Parathyroid adenoma (tissue), 2 donors: ENCODE data around the gene ACO2.
"Not testable (repeated sequence)": the region's sequence is repeated elsewhere in the genome, so short reads cannot be mapped to it uniquely, and the experiment has no call there.

Experiments used
- H2AFZ ChIP-seq: fragments of 300-600 bp; sonication (generic); one replicate; pipeline ENCODE4 v1.7.0; 2017; ENCODE audit warnings: antibody characterized with exemption, mild to moderate bottlenecking
- H3K27ac ChIP-seq: fragments of 300-600 bp; sonication (generic); one replicate; pipeline ENCODE4 v1.7.0; 2017
- H3K27me3 ChIP-seq: fragments of 300-600 bp; sonication (generic); one replicate; pipeline ENCODE4 v1.7.0; 2017; ENCODE audit warnings: low read length; ENCODE audit not compliant: control insufficient read depth, insufficient read depth
- H3K36me3 ChIP-seq: fragments of 300-600 bp; sonication (generic); one replicate; pipeline ENCODE4 v1.7.0; 2017; ENCODE audit warnings: low read length; ENCODE audit not compliant: control insufficient read depth, insufficient read depth
- H3K4me1 ChIP-seq: fragments of 300-600 bp; sonication (generic); one replicate; pipeline ENCODE4 v1.7.0; 2017; ENCODE audit warnings: control low read depth
- H3K4me2 ChIP-seq: fragments of 300-600 bp; sonication (generic); one replicate; pipeline ENCODE4 v1.7.0; 2017; ENCODE audit warnings: low read length
- H3K4me3 ChIP-seq: fragments of 300-600 bp; sonication (generic); one replicate; pipeline ENCODE4 v1.7.0; 2017; ENCODE audit warnings: low read depth, low read length
- H3K79me2 ChIP-seq: fragments of 300-600 bp; sonication (generic); one replicate; pipeline ENCODE4 v1.7.0; 2017; ENCODE audit warnings: control low read depth
- H3K9ac ChIP-seq: fragments of 300-600 bp; sonication (generic); one replicate; pipeline ENCODE4 v1.7.0; 2017; ENCODE audit warnings: mild to moderate bottlenecking
- H3K9me3 ChIP-seq: fragments of 300-600 bp; sonication (generic); one replicate; pipeline ENCODE4 v1.7.0; 2017; ENCODE audit warnings: low read length; ENCODE audit not compliant: control insufficient read depth
- TF ChIP-seq, protein P1 (sequence below): fragments of 300-600 bp; sonication (generic); IDR thresholded peaks from one replicate; pipeline ENCODE4 v1.7.0; 2017; ENCODE audit warnings: antibody characterized with exemption, mild to moderate bottlenecking
- donor health status: primary hyperparathyroidism.

Gene ACO2

DNA sequence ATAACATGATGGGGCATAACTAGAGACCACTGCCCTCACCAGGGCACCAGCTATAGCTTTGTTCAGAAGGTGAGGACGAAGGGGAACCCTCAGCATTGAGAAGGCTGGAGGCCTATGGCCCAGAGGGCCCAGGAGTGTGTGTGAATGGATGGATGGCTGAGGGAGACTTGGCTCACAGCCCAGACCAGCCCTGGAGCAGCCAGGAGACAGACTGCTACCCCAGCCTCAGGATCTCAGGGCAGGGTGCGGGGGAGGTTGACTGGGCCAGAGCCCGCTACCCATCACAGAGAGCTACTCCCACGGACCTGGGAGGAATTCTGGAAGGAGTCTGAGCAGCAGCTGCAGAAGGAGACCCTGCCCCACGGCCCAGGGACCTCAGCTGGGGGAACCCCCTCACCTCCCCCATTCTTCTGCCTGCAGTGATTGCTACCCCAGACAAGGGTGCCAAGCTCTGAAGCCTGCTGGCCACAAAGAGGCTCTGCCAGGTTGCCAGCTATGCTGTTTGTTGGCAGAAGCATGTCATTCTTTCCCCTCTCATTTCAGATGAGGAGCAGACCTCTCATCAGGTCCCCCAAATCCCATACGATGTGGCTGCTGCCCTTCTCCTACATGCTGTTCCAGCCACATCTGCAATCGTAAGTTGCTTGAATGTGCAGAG lies 86.5 kb downstream of the ACO2 start:
- TF ChIP-seq, protein P1, sequence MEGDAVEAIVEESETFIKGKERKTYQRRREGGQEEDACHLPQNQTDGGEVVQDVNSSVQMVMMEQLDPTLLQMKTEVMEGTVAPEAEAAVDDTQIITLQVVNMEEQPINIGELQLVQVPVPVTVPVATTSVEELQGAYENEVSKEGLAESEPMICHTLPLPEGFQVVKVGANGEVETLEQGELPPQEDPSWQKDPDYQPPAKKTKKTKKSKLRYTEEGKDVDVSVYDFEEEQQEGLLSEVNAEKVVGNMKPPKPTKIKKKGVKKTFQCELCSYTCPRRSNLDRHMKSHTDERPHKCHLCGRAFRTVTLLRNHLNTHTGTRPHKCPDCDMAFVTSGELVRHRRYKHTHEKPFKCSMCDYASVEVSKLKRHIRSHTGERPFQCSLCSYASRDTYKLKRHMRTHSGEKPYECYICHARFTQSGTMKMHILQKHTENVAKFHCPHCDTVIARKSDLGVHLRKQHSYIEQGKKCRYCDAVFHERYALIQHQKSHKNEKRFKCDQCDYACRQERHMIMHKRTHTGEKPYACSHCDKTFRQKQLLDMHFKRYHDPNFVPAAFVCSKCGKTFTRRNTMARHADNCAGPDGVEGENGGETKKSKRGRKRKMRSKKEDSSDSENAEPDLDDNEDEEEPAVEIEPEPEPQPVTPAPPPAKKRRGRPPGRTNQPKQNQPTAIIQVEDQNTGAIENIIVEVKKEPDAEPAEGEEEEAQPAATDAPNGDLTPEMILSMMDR, result no peak
- Histone ChIP-seq H3K36me3 (no peaks in the 10 kb centered on the region), H3K27me3 (no peaks in the 10 kb centered on the region), H3K9me3 (no peaks in the 10 kb centered on the region), H3K79me2 (no peaks in the 10 kb centered on the region), H3K4me3 (no peak overlapping the region), H3K9ac (no peak overlapping the region), H3K27ac (no peak overlapping the region), H2AFZ (no peak overlapping the region), H3K4me2 (no peak overlapping the region), H3K4me1 (no peaks in the 10 kb centered on the region)

DNA sequence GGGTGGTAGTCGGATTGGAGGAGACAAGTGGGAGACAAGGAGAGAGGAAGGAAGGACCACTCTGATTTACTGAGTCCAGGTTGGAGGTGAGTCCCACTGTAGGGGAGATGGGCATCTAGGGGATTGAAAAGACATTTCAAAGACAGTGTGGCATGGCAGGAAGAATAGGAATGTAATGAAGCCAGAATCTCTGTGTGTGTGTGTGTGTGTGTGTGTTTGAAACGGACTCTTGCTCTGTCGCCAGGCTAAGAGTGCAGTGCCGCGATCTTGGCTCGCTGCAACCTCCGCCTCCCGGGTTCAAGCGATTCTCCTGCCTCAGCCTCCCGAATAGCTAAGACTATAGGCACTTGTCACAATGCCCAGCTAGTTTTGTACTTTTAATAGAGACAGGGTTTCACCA lies 87.6 kb downstream of the ACO2 start:
- Histone ChIP-seq H2AFZ (no peak overlapping the region), H3K4me3 (no peak overlapping the region), H3K27ac (no peak overlapping the region), H3K4me2 (no peak overlapping the region), H3K4me1 (no peaks in the 10 kb centered on the region), H3K9me3 (no peaks in the 10 kb centered on the region), H3K79me2 (no peaks in the 10 kb centered on the region), H3K9ac (no peak overlapping the region), H3K36me3 (no peaks in the 10 kb centered on the region), H3K27me3 (no peaks in the 10 kb centered on the region)
- TF ChIP-seq, protein P1, result no peak

DNA sequence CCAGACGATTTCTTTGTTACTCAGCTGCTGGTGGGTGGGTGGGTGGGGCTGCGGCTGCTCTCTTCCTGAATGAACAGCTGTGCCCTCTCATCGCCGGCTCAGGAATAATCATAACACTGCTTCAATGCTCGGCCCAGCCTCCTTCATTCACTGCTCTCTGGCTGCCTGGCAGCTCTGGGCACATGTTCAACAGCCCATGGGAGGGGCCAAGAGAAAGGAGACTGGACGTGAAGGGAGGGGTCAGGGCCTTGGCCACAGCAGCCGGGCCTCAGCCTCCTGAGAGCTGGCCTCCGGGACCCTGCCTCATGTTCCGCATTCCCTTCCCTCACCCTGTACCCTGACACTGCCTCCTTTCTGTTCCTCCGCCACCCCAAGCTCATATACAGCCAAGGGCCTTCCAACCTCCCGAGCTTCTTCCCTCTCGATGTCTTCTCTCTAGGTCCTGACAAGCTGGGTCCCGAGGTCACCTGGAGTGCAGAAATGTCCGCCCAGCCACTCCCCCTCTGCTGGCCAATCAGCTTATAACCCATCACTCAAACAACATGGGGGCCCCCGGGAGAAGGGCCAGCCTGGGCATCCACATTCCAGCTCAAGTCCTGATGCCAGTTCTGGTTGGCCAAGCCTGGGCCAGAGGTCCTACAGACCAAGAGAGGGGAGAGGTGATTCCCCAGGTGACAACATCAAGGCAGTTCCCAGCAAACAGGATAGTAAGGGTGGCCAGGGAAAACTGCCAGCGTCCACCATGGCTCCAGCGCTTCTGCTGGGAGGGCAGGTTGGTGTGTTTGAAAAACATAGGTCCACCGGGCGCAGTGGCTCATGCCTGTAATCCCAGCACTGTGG lies 88.7 kb downstream of the ACO2 start:
- no peaks in the 10 kb centered on the region for H3K79me2 ChIP-seq
- H3K4me3 ChIP-seq, result no peak overlapping the region
- no peaks in the 10 kb centered on the region for H3K4me1 ChIP-seq
- no peaks in the 10 kb centered on the region for H3K9me3 ChIP-seq
- no peak overlapping the region for H2AFZ ChIP-seq
- H3K4me2 ChIP-seq, result no peak overlapping the region
- no peak overlapping the region for H3K9ac ChIP-seq
- H3K27ac ChIP-seq, result no peak overlapping the region
- TF ChIP-seq, protein P1, result no peak
- no peaks in the 10 kb centered on the region for H3K27me3 ChIP-seq
- no peaks in the 10 kb centered on the region for H3K36me3 ChIP-seq

DNA sequence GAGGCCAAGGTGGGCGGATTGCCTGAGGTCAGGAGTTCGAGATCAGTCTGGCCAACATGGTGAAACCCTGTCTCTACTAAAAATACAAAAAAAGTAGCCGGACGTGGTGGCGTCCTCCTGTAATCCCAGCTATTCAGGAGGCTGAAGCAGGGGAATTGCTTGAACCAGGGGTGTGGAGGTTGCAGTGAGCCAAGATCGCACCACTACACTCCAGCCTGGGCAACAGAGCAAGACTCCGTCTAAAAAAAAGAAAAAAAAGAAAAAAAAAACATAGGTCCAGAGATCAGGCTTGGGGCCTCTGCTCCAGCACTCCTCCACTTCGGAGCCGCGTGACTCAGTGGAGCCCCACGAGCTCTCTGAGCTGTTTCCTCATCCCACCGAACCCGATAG lies 89.3 kb downstream of the ACO2 start:
- H3K79me2 ChIP-seq, H3K27ac ChIP-seq, H3K27me3 ChIP-seq, H3K4me3 ChIP-seq, H3K9ac ChIP-seq, H3K36me3 ChIP-seq, H3K9me3 ChIP-seq, H2AFZ ChIP-seq, H3K4me2 ChIP-seq, H3K4me1 ChIP-seq: not testable (repeated sequence)

DNA sequence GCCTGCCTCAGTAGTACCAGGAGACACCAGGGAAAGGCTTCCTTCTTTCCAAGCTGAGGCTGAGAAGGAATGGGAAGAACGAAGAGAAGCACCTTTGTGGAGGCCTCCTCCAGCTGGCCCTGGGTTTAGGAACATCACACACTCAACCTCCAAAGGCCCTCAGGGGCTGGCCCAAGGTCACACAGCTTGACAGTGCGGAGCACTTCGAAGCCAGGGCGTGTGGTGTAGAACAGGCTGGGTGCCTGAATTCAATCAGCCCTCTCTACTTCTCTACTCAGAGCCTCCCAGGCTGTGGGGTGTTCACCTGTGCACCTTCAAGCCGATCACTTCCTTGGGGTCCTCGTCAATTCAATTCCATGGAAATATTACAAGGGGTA lies 91.2 kb downstream of the ACO2 start:
- Histone ChIP-seq H3K9me3 (no peaks in the 10 kb centered on the region), H2AFZ (no peak overlapping the region), H3K79me2 (no peaks in the 10 kb centered on the region), H3K9ac (no peak overlapping the region), H3K4me2 (no peak overlapping the region), H3K4me1 (no peaks in the 10 kb centered on the region), H3K4me3 (no peak overlapping the region), H3K27me3 (no peaks in the 10 kb centered on the region), H3K27ac (no peak overlapping the region), H3K36me3 (no peaks in the 10 kb centered on the region)
- TF ChIP-seq, protein P1, result no peak
